GM12891 (cell line): ENCODE measurements around the gene QSER1.
A peak's percentile ranks its signal among the peaks of the same experiment; 100 is the strongest.

Experiments
- DNase-seq: peaks from one replicate; pipeline ENCODE4 v3.0.0; 2011; ENCODE audit warnings: low spot score; ENCODE audit not compliant: insufficient read length
- FAIRE-seq: peaks from 2 replicates; lab custom pipeline; 2011; peaks lifted over from hg19 to GRCh38; lab: Jason Lieb, UNC
- PAX5 ChIP-seq: IDR thresholded peaks from 2 replicates; pipeline ENCODE4 v1.6.1; 2011; ENCODE audit warnings: low read length, moderate library complexity, mild to moderate bottlenecking; ENCODE audit not compliant: insufficient read depth, severe bottlenecking
- POLR2A ChIP-seq: IDR thresholded peaks from 2 replicates; pipeline ENCODE4 v1.6.1; 2011; ENCODE audit warnings: low read depth, low read length, control low read depth
- POLR2AphosphoS5 ChIP-seq: IDR thresholded peaks from 2 replicates; pipeline ENCODE4 v1.6.1; 2011; ENCODE audit warnings: low read depth, low read length, control low read depth
- POU2F2 ChIP-seq: IDR thresholded peaks from 2 replicates; pipeline ENCODE4 v1.6.1; 2011; ENCODE audit warnings: low read depth, mild to moderate bottlenecking, control low read depth, low read length, moderate library complexity
- SPI1 ChIP-seq: IDR thresholded peaks from 2 replicates; pipeline ENCODE4 v1.6.1; 2011; ENCODE audit warnings: low read depth, low read length, control low read depth
- TAF1 ChIP-seq: IDR thresholded peaks from 2 replicates; pipeline ENCODE4 v1.6.1; 2011; ENCODE audit warnings: low read depth, low read length, control low read depth

QSER1 gene

DNA sequence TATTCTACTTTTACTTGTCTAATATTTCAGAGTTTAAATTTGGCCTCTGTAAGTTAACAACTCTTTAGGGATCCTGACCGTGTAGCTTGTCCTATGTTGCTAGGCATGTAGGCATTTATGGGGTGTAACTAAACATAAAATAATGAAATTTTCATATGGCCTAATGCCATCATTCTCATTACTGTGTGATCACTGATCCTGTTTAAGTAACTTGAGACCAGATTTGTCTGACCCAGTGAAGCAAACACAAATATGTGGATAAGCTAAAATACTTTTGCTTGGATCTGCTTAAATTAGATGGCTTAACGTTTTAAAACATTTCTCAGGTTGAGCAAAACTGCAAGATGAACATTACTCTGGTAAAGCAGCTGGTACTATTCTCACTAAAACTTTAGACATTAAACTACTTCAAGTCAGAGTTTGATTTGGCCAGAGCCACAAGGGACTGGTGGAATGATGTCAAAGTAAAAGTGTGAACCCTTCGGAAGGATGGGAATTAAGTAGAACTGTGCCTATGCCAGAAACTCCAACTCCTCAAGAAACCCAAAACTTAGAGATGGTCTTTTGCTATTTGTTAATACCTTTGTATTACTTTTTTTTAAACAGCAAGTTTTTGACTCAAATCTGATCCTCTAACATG lies 12.5 kb downstream of the QSER1 start:
- DNase-seq (no peak), FAIRE-seq (no peak)
- TF ChIP-seq POLR2A: no peak
- no peak for TF ChIP-seq TAF1
- TF ChIP-seq SPI1: no peak
- TF ChIP-seq PAX5: no peak
- no peak for TF ChIP-seq POLR2AphosphoS5
- no peak for TF ChIP-seq POU2F2

DNA sequence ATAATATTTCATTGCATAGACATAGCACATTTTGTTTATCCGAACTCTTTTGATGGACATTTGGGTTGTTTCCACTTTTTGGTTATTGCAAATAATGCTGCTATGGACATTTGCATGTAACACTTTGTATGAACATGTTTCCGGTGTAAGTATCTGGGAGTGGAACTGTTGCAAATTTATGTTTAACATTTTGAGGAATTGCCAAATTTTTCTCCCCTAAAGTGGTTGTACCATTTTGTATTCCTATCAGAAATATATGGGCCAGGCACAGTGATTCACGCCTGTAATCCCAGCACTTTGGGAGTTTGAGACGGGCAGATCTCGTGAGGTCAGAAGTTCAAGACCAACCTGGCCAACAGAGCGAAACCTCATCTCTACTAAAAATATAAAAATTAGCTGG lies 16.0 kb downstream of the QSER1 start:
- no peak for DNase-seq
- no peak for FAIRE-seq

DNA sequence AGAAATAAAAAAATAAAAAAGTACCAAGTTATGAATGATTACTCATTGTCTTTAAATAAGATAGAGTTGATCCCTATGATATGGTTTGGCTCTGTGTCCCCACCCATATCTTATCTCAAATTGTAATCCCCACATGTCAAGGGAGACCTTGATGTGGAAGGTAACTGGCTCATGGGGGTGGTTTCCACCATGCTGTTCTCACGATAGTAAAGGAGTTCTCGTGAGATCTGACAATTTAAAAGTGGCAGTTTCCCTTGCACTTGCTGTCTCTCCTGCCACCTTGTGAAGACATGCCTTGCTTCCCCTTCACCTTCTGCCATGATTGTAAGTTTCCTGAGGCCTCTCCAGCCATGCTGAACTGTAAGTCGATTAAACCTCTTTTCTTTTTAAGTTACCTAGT lies 18.8 kb downstream of the QSER1 start:
- no peak for TF ChIP-seq POLR2A
- TF ChIP-seq POLR2AphosphoS5: no peak
- no peak for TF ChIP-seq POU2F2
- FAIRE-seq (no peak), DNase-seq (no peak)

More for the DNA sequence above, 16.0 kb downstream of the QSER1 start:
- TF ChIP-seq PAX5 (no peak), POLR2A (no peak), POU2F2 (no peak), TAF1 (no peak), POLR2AphosphoS5 (no peak), SPI1 (no peak)

DNA sequence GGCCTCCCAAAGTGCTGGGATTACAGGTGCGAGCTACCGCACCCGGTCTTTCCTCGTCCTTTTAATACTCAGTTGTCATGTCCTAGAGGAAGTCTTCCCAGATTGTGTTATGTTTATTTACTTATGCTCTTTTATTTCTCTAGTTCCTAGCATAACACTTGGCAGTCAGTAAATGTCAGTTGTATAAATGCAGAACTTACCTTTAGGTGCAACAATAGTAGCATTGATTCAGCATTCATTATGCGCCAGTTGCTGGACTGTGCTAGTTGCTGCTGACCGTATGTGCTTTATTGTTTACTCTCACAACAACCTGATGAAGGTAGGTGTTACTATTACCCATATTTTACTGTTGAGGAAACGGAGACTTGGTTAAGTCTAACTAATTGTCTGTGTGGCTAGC lies 20.8 kb downstream of the QSER1 start:
- peak; percentile 33 for FAIRE-seq
- DNase-seq: no peak
- no peak for TF ChIP-seq PAX5
- no peak for TF ChIP-seq POLR2AphosphoS5
- TF ChIP-seq POLR2A: no peak
- TF ChIP-seq TAF1: no peak
- no peak for TF ChIP-seq POU2F2
- TF ChIP-seq SPI1: no peak

DNA sequence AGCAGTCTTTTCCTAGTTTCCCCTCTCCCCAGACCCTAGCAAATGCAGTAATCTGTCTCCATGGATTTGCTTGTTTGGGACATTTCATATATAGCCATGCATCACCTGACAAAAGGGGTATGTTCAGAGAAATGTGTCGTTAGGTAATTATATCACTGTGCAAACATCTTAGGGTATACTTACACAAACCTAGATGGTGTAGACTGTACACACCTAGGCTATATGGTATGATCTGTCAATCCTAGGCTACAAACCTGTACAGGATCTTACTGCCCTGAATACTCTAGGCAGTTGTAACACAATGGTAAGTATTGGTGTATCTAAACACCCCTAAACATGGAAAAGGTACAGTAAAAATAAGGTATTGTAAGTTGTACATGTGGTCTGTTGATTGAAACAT lies 23.8 kb downstream of the QSER1 start:
- TF ChIP-seq POLR2AphosphoS5 (no peak), POU2F2 (no peak), SPI1 (no peak), TAF1 (no peak), POLR2A (no peak), PAX5 (no peak)
- no peak for DNase-seq
- FAIRE-seq: peak; percentile 73

DNA sequence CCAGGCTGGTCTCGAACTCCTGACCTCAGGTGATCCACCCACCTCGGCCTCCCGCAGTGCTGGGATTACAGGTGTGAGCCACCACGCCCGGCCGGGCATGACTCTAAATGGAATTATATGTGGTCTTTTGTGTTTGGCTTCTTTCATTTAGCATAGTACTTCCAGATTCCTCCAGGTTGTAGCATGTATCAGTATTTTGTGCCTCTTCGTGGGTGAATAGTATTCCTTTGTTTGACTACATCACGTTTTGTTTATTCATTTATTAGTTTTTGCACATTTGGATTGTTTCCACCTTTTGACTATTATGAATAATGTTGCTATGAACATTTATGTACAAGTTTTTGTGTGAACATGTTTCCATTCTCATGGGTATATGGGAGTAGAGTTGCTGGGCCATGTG lies 24.4 kb downstream of the QSER1 start:
- TF ChIP-seq POLR2A (no peak), TAF1 (no peak), POU2F2 (no peak), POLR2AphosphoS5 (no peak), SPI1 (no peak), PAX5 (no peak)
- FAIRE-seq (no peak), DNase-seq (no peak)

DNA sequence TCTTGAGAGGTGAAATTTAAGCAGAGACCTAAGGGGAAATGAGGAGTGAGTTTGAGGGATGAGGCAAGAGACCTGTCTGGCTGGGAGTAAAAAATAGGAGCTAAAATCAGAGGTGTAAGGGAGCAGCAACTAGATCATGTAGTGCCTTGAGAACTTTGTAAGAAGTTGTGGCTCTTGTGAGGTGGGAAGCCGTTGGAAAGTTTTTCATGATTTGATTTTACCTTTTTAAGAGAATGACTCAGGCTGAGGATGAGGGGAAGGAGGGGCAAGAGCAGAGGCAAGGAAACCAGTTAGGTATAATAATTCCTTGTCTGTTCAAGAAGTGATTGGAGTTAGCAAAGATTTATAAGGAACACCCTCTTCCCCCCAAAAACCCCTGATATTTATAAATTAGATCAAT lies 25.8 kb downstream of the QSER1 start:
- TF ChIP-seq TAF1 (no peak), POU2F2 (no peak), SPI1 (no peak), PAX5 (no peak), POLR2A (no peak), POLR2AphosphoS5 (no peak)
- FAIRE-seq (no peak), DNase-seq (no peak)

DNA sequence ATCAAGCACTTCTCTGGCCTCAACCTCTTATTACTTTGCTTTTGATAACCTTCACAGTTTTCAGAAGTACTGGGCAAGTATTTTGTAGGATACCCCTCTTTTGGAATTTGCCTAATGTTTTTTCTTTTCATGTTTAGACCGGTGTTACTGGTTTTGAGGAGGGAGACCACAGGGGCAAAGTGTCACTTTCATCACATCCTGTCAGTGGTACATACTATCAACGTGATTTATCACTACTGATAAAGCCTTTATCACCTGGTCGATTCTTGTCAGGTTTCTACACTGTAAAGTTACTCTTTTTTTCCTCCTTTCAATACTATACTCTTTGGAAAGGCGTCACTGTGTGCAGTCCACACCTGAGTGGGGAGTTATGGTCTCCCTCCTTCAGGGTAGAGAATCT lies 26.7 kb downstream of the QSER1 start:
- FAIRE-seq (no peak), DNase-seq (no peak)
- TF ChIP-seq POLR2AphosphoS5: no peak
- no peak for TF ChIP-seq PAX5
- no peak for TF ChIP-seq POLR2A
- TF ChIP-seq POU2F2: no peak
- TF ChIP-seq TAF1: no peak
- no peak for TF ChIP-seq SPI1

DNA sequence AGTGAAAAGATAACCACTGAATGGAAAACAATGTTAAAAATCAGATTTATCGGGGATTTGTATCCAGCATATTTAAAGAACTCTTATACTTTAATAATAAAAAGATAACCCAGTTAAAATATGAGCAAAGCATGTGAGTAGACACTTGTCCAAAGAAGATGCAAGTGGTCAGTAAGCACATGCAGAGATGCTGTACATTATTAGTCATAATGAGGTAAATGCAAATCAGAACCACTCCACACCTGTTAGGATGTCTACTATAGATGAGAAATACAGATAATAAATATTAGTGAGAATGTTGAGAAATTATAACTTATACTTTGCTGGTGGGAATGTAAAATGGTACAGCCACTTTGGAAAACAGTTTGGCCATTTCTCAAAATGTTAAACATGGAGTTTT lies 28.0 kb downstream of the QSER1 start:
- TF ChIP-seq TAF1 (no peak), POLR2AphosphoS5 (no peak), POLR2A (no peak), SPI1 (no peak), POU2F2 (no peak), PAX5 (no peak)
- no peak for FAIRE-seq
- no peak for DNase-seq

DNA sequence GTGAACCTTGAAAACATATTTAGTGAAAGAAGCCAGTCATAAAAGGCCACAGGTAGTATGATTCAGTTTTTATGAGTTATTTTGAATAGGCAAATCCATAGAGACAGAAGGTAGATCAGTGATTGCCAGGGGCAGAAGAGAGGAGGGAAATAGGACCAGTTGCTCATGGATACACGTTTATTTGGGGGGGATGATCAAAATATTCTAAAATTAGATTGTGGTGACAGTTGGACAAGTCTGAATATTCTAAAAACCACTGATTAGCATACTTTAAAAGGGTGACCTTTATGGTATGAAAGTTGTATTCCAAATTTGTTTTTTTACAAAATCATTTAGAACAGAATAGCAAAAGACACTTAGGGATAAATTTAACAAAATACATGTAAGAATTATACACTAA lies 28.6 kb downstream of the QSER1 start:
- FAIRE-seq (no peak), DNase-seq (no peak)
- no peak for TF ChIP-seq TAF1
- TF ChIP-seq SPI1: no peak
- TF ChIP-seq POLR2A: no peak
- no peak for TF ChIP-seq PAX5

DNA sequence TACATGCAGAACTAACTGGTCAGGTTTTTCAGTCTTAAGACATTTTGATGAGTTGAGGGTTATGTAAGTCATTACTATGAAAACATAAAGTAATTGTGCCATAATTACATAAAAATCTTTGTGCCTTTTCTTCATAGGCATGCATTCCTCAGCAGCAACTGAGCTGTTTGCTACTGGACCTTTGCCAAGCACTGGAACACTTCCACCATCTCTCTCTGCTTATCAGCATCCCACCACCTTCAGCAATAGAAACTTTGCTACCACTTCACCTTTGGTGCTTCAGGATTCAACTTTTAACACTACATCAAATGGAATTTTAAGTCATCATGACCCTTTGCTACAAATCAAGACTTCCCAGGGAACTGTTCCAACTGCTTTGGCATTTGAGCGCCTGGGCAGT lies 39.0 kb downstream of the QSER1 start:
- no peak for TF ChIP-seq TAF1
- TF ChIP-seq POLR2AphosphoS5: no peak
- no peak for TF ChIP-seq POLR2A
- no peak for TF ChIP-seq SPI1
- TF ChIP-seq POU2F2: no peak
- no peak for TF ChIP-seq PAX5
- DNase-seq: no peak
- no peak for FAIRE-seq
